K562 (cell line): ENCODE data around the gene IQCN. TPM values are rescaled to one million over a fixed set of nuclear protein-coding genes. Genes with fewer than 3 reads are reported as not detected.

Experiments
- ARID4B ChIP-seq: sonication (generic); formaldehyde crosslinking; IDR thresholded peaks from 2 replicates; pipeline ENCODE4 v1.8.0; 2022; ENCODE audit warnings: mild to moderate bottlenecking, missing genetic modification reagents
- BACH1 ChIP-seq: fragments of 200-800 bp; sonication (Bioruptor generic); IDR thresholded peaks from 2 replicates; pipeline ENCODE4 v1.6.1; 2016; ENCODE audit warnings: missing genetic modification characterization, missing compliant biosample characterization
- DMBX1 ChIP-seq: fragments of 250-450 bp; sonication (Bioruptor Pico); IDR thresholded peaks from 2 replicates; pipeline ENCODE4 v1.8.0; 2022; ENCODE audit warnings: inconsistent platforms, mild to moderate bottlenecking, moderate library complexity, borderline replicate concordance
- ESRRB ChIP-seq: fragments of 250-450 bp; sonication (Bioruptor Pico); IDR thresholded peaks from 2 replicates; pipeline ENCODE4 v1.5.0; 2020; ENCODE audit warnings: mild to moderate bottlenecking, moderate library complexity, borderline replicate concordance
- FOXO4 ChIP-seq: fragments of 450-650 bp; formaldehyde crosslinking; IDR thresholded peaks from 2 replicates; pipeline ENCODE4 v1.4.0; 2020; ENCODE audit warnings: mild to moderate bottlenecking, moderate library complexity
- GMEB1 ChIP-seq: fragments of 250-450 bp; sonication (Bioruptor Pico); IDR thresholded peaks from 2 replicates; pipeline ENCODE4 v1.4.0; 2020; ENCODE audit warnings: mild to moderate bottlenecking
- HCFC1 ChIP-seq: IDR thresholded peaks from 2 replicates; pipeline ENCODE4 v1.6.1; 2012; ENCODE audit warnings: low read depth, low read length, improper control_type of control experiment
- NR2C2 ChIP-seq, 2 experiments: fragments of 200-800 bp in 1 of 2; sonication (Bioruptor generic) in 1 of 2; sonication (generic) in 1 of 2; formaldehyde crosslinking in 1 of 2; IDR thresholded peaks; 2 replicates each; pipeline versions ENCODE4 v1.6.1 to v1.8.0; 2016 to 2022; ENCODE audit warnings: mild to moderate bottlenecking in 1 of 2, missing compliant biosample characterization in 1 of 2, missing genetic modification characterization in 1 of 2, missing genetic modification reagents in 1 of 2
- PHB2 ChIP-seq: fragments of 450-650 bp; IDR thresholded peaks from 2 replicates; pipeline ENCODE4 v1.6.1; 2017; ENCODE audit warnings: low read depth
- POLR2A ChIP-seq: fragments of 450-650 bp; conservative IDR thresholded peaks from 2 replicates; pipeline ENCODE4 v1.6.1; 2016
- RFX1 ChIP-seq: fragments of 450-650 bp; IDR thresholded peaks from 2 replicates; pipeline ENCODE4 v1.6.1; 2016; ENCODE audit warnings: mild to moderate bottlenecking, moderate library complexity
- SNRNP70 ChIP-seq: fragments of 200-400 bp; formaldehyde crosslinking; optimal IDR thresholded peaks from 2 replicates; pipeline ENCODE3; 2017; ENCODE audit warnings: low read depth, low read length
- SP1 ChIP-seq: sonication (generic); formaldehyde crosslinking; IDR thresholded peaks from 2 replicates; pipeline ENCODE4 v1.8.1; 2022; ENCODE audit warnings: mild to moderate bottlenecking, missing genetic modification reagents
- ZFP91 ChIP-seq: sonication (generic); formaldehyde crosslinking; IDR thresholded peaks from 2 replicates; pipeline ENCODE4 v1.8.0; 2022; ENCODE audit warnings: mild to moderate bottlenecking, missing genetic modification reagents
- ZFX ChIP-seq: sonication (generic); formaldehyde crosslinking; IDR thresholded peaks from 2 replicates; pipeline ENCODE4 v1.8.0; 2022; ENCODE audit warnings: mild to moderate bottlenecking, missing genetic modification reagents, moderate library complexity
- ZNF512 ChIP-seq: IDR thresholded peaks from 2 replicates; pipeline ENCODE4 v1.6.1; 2016; ENCODE audit warnings: missing genetic modification characterization, missing compliant biosample characterization
- polyA plus RNA-seq, 8 experiments: library from polyadenylated mRNA; depleted of rRNA in 4 of 8; stranded (reverse) in 5 of 8; unstranded in 3 of 8; fragments of >200 nt; fragmentation: Nextera tagmentation in 2 of 8; fragmentation: Illumina TruSeq in 1 of 8; extraction: Ambion mirVana in 2 of 8; extraction: Trizol in 1 of 8; gene quantifications; 2 replicates each; pipeline versions ENCODE4 v1.2.1 to v1.2.3, GENCODE V29; 2011 to 2014; ENCODE audit warnings: inconsistent platforms in 1 of 8, missing spikeins in 1 of 8
- total RNA-seq, 7 experiments: library from RNA; depleted of rRNA in 6 of 7; stranded (reverse); fragments of >200 nt in 6 of 7; fragmentation: Illumina TruSeq in 2 of 7; extraction: Trizol in 2 of 7; gene quantifications; 2 replicates each; pipeline versions ENCODE4 v1.2.1 to v1.2.3, GENCODE V29; 2011 to 2021; ENCODE audit warnings: low replicate concordance in 1 of 7

Gene IQCN
- total and polyA plus RNA-seq, 9 of the 15 experiments (the other 6 are each of a cell fraction or from before 2014, with no cell fraction given): 0.01 to 0.07 (median 0.04) TPM; not detected in 3

- no peak for TF ChIP-seq ZFP91
- TF ChIP-seq BACH1 (tag): no peak
- TF ChIP-seq SP1 (CRISPR knock-in tag): no peak
- TF ChIP-seq HCFC1: no peak
- TF ChIP-seq ZNF512 (tag): no peak
- no peak for TF ChIP-seq RFX1
- TF ChIP-seq DMBX1 (CRISPR knock-in tag): peak; percentile 86
- no peak for TF ChIP-seq SNRNP70
- no peak for TF ChIP-seq GMEB1 (CRISPR knock-in tag)
- peak; percentile 48 for TF ChIP-seq ZFX (CRISPR knock-in tag)
- no peak for TF ChIP-seq ESRRB (CRISPR knock-in tag)
- TF ChIP-seq ARID4B (CRISPR knock-in tag): peak; percentile 60; the same call in 1 of the 2 replicates
- TF ChIP-seq NR2C2 (CRISPR knock-in tag; IDR thresholded peaks at IDR 0.05): no peak; the same call in 1 of the 2 replicates
- TF ChIP-seq NR2C2 (tag; IDR thresholded peaks at IDR 0.05): 0 out of 2 replicates have a peak, but pooled peaks have one; percentile 38
- no peak for TF ChIP-seq PHB2
- no peak; the same call in 1 of the 2 replicates for TF ChIP-seq POLR2A
- no peak for TF ChIP-seq FOXO4 (CRISPR knock-in tag)
Observed at GRCh38 chr19:18317961-18318800, 43.9 kb upstream of the IQCN start (continued).
